HepG2 (cell line): ENCODE data around the gene NEU4. TPM values are rescaled to one million over a fixed set of nuclear protein-coding genes. Genes with fewer than 3 reads are reported as not detected.

Experiments
- BRCA1 ChIP-seq: sonication (generic); formaldehyde crosslinking; IDR thresholded peaks from 2 replicates; pipeline ENCODE4 v1.4.0; 2020; ENCODE audit warnings: missing genetic modification reagents
- CCAR2 ChIP-seq: fragments of 200-400 bp; formaldehyde crosslinking; optimal IDR thresholded peaks from 2 replicates; pipeline ENCODE3; 2018; ENCODE audit warnings: low read depth, mild to moderate bottlenecking, low read length, moderate library complexity
- CEBPG ChIP-seq: IDR thresholded peaks from 2 replicates; pipeline ENCODE4 v1.6.1; 2016
- FOSL1 ChIP-seq: sonication (generic); formaldehyde crosslinking; IDR thresholded peaks from 2 replicates; pipeline ENCODE4 v1.9.0; 2021; ENCODE audit warnings: missing genetic modification reagents, borderline replicate concordance
- GATAD1 ChIP-seq: IDR thresholded peaks from 2 replicates; pipeline ENCODE4 v1.6.1; 2016; ENCODE audit warnings: missing genetic modification reagents, missing compliant biosample characterization
- HNRNPUL1 ChIP-seq: fragments of 200-400 bp; formaldehyde crosslinking; IDR thresholded peaks from 2 replicates; pipeline ENCODE4 v1.6.1; 2017; ENCODE audit warnings: low read depth, mild to moderate bottlenecking, low read length, moderate library complexity
- JUN ChIP-seq: sonication (generic); formaldehyde crosslinking; IDR thresholded peaks from 2 replicates; pipeline ENCODE4 v1.4.0; 2020; ENCODE audit warnings: mild to moderate bottlenecking, missing genetic modification reagents
- MIER3 ChIP-seq: IDR thresholded peaks from 2 replicates; pipeline ENCODE4 v1.6.1; 2016; ENCODE audit warnings: missing compliant biosample characterization, borderline replicate concordance
- RBFOX2 ChIP-seq: fragments of 200-400 bp; formaldehyde crosslinking; IDR thresholded peaks from 2 replicates; pipeline ENCODE4 v1.6.1; 2017; ENCODE audit warnings: low read depth, mild to moderate bottlenecking, low read length
- RBM22 ChIP-seq: fragments of 200-400 bp; formaldehyde crosslinking; optimal IDR thresholded peaks from 2 replicates; pipeline ENCODE3; 2017; ENCODE audit warnings: mild to moderate bottlenecking, low read length, moderate library complexity
- RELA ChIP-seq: sonication (generic); formaldehyde crosslinking; IDR thresholded peaks from 2 replicates; pipeline ENCODE4 v1.4.0; 2020; ENCODE audit warnings: missing genetic modification reagents
- RFX1 ChIP-seq: fragments of 450-650 bp; IDR thresholded peaks from 2 replicates; pipeline ENCODE4 v1.6.1; 2017
- RFX3 ChIP-seq: IDR thresholded peaks from 2 replicates; pipeline ENCODE4 v1.6.1; 2016; ENCODE audit warnings: missing biosample characterization, missing genetic modification reagents
- SAFB2 ChIP-seq: sonication (generic); formaldehyde crosslinking; IDR thresholded peaks from 2 replicates; pipeline ENCODE4 v1.5.1; 2020; ENCODE audit warnings: missing genetic modification reagents, low read depth, mild to moderate bottlenecking, borderline replicate concordance
- SP2 ChIP-seq: sonication (generic); formaldehyde crosslinking; IDR thresholded peaks from 2 replicates; pipeline ENCODE4 v1.5.1; 2020; ENCODE audit warnings: mild to moderate bottlenecking, missing genetic modification reagents
- XRCC5 ChIP-seq: fragments of 200-400 bp; formaldehyde crosslinking; optimal IDR thresholded peaks from 2 replicates; pipeline ENCODE3; 2017; ENCODE audit warnings: mild to moderate bottlenecking, low read length
- ZBTB1 ChIP-seq: sonication (generic); formaldehyde crosslinking; IDR thresholded peaks from 2 replicates; pipeline ENCODE4 v1.4.0; 2020; ENCODE audit warnings: missing genetic modification reagents, borderline replicate concordance
- ZBTB7B ChIP-seq: sonication (generic); formaldehyde crosslinking; IDR thresholded peaks from 2 replicates; pipeline ENCODE4 v1.4.0; 2020; ENCODE audit warnings: missing genetic modification reagents
- ZFYVE20 ChIP-seq: sonication (generic); formaldehyde crosslinking; IDR thresholded peaks from 2 replicates; pipeline ENCODE4 v1.8.0; 2023; ENCODE audit warnings: low read depth, mild to moderate bottlenecking, moderate library complexity, missing genetic modification reagents, borderline replicate concordance
- ZNF136 ChIP-seq: sonication (generic); formaldehyde crosslinking; IDR thresholded peaks from 2 replicates; pipeline ENCODE4 v1.8.1; 2022; ENCODE audit warnings: low read depth, mild to moderate bottlenecking, moderate library complexity, missing genetic modification reagents
- ZNF235 ChIP-seq: sonication (generic); formaldehyde crosslinking; IDR thresholded peaks from 2 replicates; pipeline ENCODE4 v1.8.1; 2023; ENCODE audit warnings: mild to moderate bottlenecking, missing genetic modification reagents, borderline replicate concordance
- ZNF513 ChIP-seq: sonication (generic); formaldehyde crosslinking; conservative IDR thresholded peaks from 2 replicates; pipeline ENCODE4 v1.5.0; 2020; ENCODE audit warnings: missing genetic modification reagents
- ZNF552 ChIP-seq: sonication (generic); formaldehyde crosslinking; IDR thresholded peaks from 2 replicates; pipeline ENCODE4 v1.9.0; 2022; ENCODE audit warnings: missing genetic modification reagents, mild to moderate bottlenecking, borderline replicate concordance
- ZNF737 ChIP-seq: sonication (generic); formaldehyde crosslinking; IDR thresholded peaks from 2 replicates; pipeline ENCODE4 v1.5.0; 2020; ENCODE audit warnings: missing genetic modification reagents, mild to moderate bottlenecking, borderline replicate concordance
- polyA plus RNA-seq, 8 experiments: library from polyadenylated mRNA; depleted of rRNA in 3 of 8; stranded (reverse) in 7 of 8; unstranded in 1 of 8; fragments of >200 nt; fragmentation: Illumina TruSeq in 4 of 8; extraction: Trizol in 4 of 8; gene quantifications; 2 replicates each; pipeline versions ENCODE4 v1.2.1 to v1.2.3, GENCODE V29; 2011 to 2016; ENCODE audit warnings: low read depth in 4 of 8, missing spikeins in 1 of 8, mixed read lengths in 1 of 8; ENCODE audit not compliant: insufficient read depth in 1 of 8
- total RNA-seq, 5 experiments: library from RNA; depleted of rRNA; stranded (reverse); fragments of >200 nt; fragmentation: Illumina TruSeq; extraction: Trizol; gene quantifications; 2 replicates each; pipeline ENCODE4 v1.2.3, GENCODE V29; 2016; ENCODE audit warnings: low read depth in 1 of 5
- TF ChIP-seq, protein P1 (sequence below): sonication (generic); formaldehyde crosslinking; IDR thresholded peaks from 2 replicates; pipeline ENCODE4 v1.8.0; 2022; ENCODE audit warnings: missing genetic modification reagents, mild to moderate bottlenecking, borderline replicate concordance
- TF ChIP-seq, protein P2 (sequence below): sonication (generic); formaldehyde crosslinking; IDR thresholded peaks from 2 replicates; pipeline ENCODE4 v1.4.0; 2020; ENCODE audit warnings: mild to moderate bottlenecking, missing genetic modification reagents

The NEU4 gene
- total and polyA plus RNA-seq, 2 of the 13 experiments (the other 11 are each of a cell fraction or from before 2014, with no cell fraction given) = 53.5 to 107 TPM

GRCh38 chr2:241818229-241818942 lies 9.4 kb downstream of the NEU4 start (continued):
- TF ChIP-seq ZNF513 (CRISPR knock-in tag) (peak; percentile 64; the same call in 1 of the 2 replicates), ZNF235 (CRISPR knock-in tag) (no peak; the same call in 1 of the 2 replicates), ZNF136 (no peak), MIER3 (CRISPR knock-in tag) (no peak), ZFYVE20 (CRISPR knock-in tag) (no peak), RBM22 (no peak), ZBTB7B (CRISPR knock-in tag) (peak; percentile 89), XRCC5 (no peak), RFX3 (CRISPR knock-in tag) (no peak), JUN (CRISPR knock-in tag) (no peak), CEBPG (no peak), ZNF552 (CRISPR knock-in tag) (no peak), BRCA1 (CRISPR knock-in tag) (no peak), HNRNPUL1 (no peak), FOSL1 (peak; percentile 25; the same call in 1 of the 2 replicates), ZNF737 (CRISPR knock-in tag) (no peak), RFX1 (no peak), CCAR2 (no peak), RELA (CRISPR knock-in tag) (no peak), GATAD1 (no peak), RBFOX2 (peak; percentile 49), ZBTB1 (CRISPR knock-in tag) (no peak; the same call in 1 of the 2 replicates), SAFB2 (CRISPR knock-in tag) (no peak; the same call in 1 of the 2 replicates), SP2 (CRISPR knock-in tag) (no peak)
- TF ChIP-seq, protein P1, sequence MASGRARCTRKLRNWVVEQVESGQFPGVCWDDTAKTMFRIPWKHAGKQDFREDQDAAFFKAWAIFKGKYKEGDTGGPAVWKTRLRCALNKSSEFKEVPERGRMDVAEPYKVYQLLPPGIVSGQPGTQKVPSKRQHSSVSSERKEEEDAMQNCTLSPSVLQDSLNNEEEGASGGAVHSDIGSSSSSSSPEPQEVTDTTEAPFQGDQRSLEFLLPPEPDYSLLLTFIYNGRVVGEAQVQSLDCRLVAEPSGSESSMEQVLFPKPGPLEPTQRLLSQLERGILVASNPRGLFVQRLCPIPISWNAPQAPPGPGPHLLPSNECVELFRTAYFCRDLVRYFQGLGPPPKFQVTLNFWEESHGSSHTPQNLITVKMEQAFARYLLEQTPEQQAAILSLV (CRISPR knock-in tag) = peak; percentile 7; the same call in 1 of the 2 replicates
- TF ChIP-seq, protein P2, sequence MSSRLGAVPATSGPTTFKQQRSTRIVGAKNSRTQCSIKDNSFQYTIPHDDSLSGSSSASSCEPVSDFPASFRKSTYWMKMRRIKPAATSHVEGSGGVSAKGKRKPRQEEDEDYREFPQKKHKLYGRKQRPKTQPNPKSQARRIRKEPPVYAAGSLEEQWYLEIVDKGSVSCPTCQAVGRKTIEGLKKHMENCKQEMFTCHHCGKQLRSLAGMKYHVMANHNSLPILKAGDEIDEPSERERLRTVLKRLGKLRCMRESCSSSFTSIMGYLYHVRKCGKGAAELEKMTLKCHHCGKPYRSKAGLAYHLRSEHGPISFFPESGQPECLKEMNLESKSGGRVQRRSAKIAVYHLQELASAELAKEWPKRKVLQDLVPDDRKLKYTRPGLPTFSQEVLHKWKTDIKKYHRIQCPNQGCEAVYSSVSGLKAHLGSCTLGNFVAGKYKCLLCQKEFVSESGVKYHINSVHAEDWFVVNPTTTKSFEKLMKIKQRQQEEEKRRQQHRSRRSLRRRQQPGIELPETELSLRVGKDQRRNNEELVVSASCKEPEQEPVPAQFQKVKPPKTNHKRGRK (CRISPR knock-in tag) = peak; percentile 22; the same call in 1 of the 2 replicates
